Measurements from ENCODE around the gene PDE7B.

Gene PDE7B

GRCh38 chr6:136208783-136209182 lies 357.3 kb downstream of the PDE7B start:
- H4K20me1 ChIP-seq (ENCODE audit: insufficient read depth, low read length, poor library complexity, severe bottlenecking) = no peaks in the 10 kb centered on the region
- H3K4me3 ChIP-seq (ENCODE audit: low read length, poor library complexity, severe bottlenecking) = no peak overlapping the region
- no peak overlapping the region for H3K9ac ChIP-seq (ENCODE audit: low read depth, low read length, poor library complexity, severe bottlenecking)
- H3K36me3 ChIP-seq (ENCODE audit: insufficient read depth, low read length) = no peaks in the 10 kb centered on the region
- H2AFZ ChIP-seq (ENCODE audit: low read length) = no peak overlapping the region
- no peaks in the 10 kb centered on the region for H3K9me3 ChIP-seq (ENCODE audit: insufficient read depth, low read depth, low read length)
- no peaks in the 10 kb centered on the region for H3K79me2 ChIP-seq (ENCODE audit: insufficient read depth, low read length)
- H3K4me1 ChIP-seq (ENCODE audit: insufficient read depth, low read length, poor library complexity, severe bottlenecking) = no peaks in the 10 kb centered on the region
- H3K27me3 ChIP-seq (ENCODE audit: insufficient read depth, low read length, poor library complexity, severe bottlenecking) = no peaks in the 10 kb centered on the region
- TF ChIP-seq EZH2phosphoT487 (IDR thresholded peaks at IDR 0.05; ENCODE audit: borderline replicate concordance) = no peak
- TF ChIP-seq, protein P1, sequence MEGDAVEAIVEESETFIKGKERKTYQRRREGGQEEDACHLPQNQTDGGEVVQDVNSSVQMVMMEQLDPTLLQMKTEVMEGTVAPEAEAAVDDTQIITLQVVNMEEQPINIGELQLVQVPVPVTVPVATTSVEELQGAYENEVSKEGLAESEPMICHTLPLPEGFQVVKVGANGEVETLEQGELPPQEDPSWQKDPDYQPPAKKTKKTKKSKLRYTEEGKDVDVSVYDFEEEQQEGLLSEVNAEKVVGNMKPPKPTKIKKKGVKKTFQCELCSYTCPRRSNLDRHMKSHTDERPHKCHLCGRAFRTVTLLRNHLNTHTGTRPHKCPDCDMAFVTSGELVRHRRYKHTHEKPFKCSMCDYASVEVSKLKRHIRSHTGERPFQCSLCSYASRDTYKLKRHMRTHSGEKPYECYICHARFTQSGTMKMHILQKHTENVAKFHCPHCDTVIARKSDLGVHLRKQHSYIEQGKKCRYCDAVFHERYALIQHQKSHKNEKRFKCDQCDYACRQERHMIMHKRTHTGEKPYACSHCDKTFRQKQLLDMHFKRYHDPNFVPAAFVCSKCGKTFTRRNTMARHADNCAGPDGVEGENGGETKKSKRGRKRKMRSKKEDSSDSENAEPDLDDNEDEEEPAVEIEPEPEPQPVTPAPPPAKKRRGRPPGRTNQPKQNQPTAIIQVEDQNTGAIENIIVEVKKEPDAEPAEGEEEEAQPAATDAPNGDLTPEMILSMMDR (conservative IDR thresholded peaks at IDR 0.05; ENCODE audit: low read length) = peak; percentile 40
- no peak overlapping the region for H3K4me2 ChIP-seq (ENCODE audit: low read depth, low read length, poor library complexity, severe bottlenecking)
- H3K9me2 ChIP-seq (replicated peaks; ENCODE audit: low read depth, low read length) = no peaks in the 10 kb centered on the region
- H3F3A ChIP-seq (ENCODE audit: low read depth) = no peaks in the 10 kb centered on the region

DNA sequence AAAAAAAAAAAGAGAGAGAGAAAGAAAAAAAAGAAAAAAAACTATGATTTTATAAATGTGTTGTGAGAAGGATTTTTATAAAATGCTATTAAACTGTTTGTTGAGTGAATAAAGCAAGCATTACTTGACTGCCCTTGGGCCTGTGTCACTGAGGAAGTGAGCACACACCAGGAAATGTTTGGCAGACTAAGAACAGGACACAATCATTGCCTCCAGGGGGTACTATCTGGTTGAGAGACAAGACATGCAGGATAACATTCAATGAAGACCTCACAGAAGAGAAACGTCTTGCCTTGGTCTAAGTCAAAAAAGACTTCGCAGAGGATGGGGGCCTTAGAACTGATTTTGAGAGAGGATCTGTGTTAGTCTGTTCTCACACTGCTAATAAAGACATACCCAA lies 358.0 kb downstream of the PDE7B start:
- H3K9me3 ChIP-seq (ENCODE audit: insufficient read depth, low read depth, low read length) = no peaks in the 10 kb centered on the region
- no peak overlapping the region for H2AFZ ChIP-seq (ENCODE audit: low read length)

DNA sequence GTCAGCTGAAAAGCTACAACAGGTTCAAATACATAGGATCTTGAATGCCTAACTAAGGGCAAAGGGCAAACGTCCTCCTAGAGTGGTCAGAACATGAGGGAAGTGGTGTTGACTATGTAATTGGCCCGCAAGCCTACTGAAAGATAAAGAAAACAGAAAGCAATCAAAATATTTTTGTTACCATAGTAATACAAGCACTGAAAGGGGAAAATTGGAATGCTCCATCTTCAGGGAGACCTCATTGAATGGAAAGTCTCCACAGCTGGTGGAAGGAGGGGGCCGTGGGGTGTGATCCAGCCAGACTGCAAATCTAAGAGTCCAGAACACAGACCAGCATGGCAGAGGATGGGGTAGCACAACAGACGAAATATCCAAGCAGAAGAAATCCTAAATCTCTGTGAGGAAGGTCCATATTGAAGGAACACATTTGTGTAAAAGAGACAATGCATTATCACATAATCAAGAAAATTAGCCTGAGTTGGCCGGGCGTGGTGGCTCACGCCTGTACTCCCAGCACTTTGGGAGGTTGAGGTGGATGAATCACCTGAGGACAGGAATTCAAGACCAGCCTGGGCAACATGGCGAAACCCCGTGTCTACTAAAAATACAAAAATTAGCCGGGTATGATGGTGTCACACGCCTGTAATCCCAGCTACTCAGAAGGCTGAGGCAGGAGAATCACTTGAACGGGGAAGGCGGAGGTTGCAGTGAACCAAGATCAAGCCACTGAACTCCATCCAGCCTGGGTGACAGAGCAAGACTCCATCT lies 359.1 kb downstream of the PDE7B start:
- no peak overlapping the region for H3K4me2 ChIP-seq (ENCODE audit: low read depth, low read length, poor library complexity, severe bottlenecking)
- H3K36me3 ChIP-seq (ENCODE audit: insufficient read depth, low read length) = no peaks in the 10 kb centered on the region
- TF ChIP-seq, protein P1 (conservative IDR thresholded peaks at IDR 0.05; ENCODE audit: low read length) = no peak
- TF ChIP-seq EZH2phosphoT487 (IDR thresholded peaks at IDR 0.05; ENCODE audit: borderline replicate concordance) = no peak
- no peaks in the 10 kb centered on the region for H3K9me3 ChIP-seq (ENCODE audit: insufficient read depth, low read depth, low read length)
- H3K9ac ChIP-seq (ENCODE audit: low read depth, low read length, poor library complexity, severe bottlenecking) = no peak overlapping the region
- H3K4me3 ChIP-seq (ENCODE audit: low read length, poor library complexity, severe bottlenecking) = no peak overlapping the region
- no peaks in the 10 kb centered on the region for H3K79me2 ChIP-seq (ENCODE audit: insufficient read depth, low read length)
- H2AFZ ChIP-seq (ENCODE audit: low read length) = no peak overlapping the region
- no peaks in the 10 kb centered on the region for H3K4me1 ChIP-seq (ENCODE audit: insufficient read depth, low read length, poor library complexity, severe bottlenecking)
- no peaks in the 10 kb centered on the region for H4K20me1 ChIP-seq (ENCODE audit: insufficient read depth, low read length, poor library complexity, severe bottlenecking)
- no peaks in the 10 kb centered on the region for H3K27me3 ChIP-seq (ENCODE audit: insufficient read depth, low read length, poor library complexity, severe bottlenecking)
- no peaks in the 10 kb centered on the region for H3K9me2 ChIP-seq (replicated peaks; ENCODE audit: low read depth, low read length)
- H3F3A ChIP-seq (ENCODE audit: low read depth) = no peaks in the 10 kb centered on the region

More for the DNA sequence above, 358.0 kb downstream of the PDE7B start:
- Histone ChIP-seq H3K27me3 (ENCODE audit: insufficient read depth, low read length, poor library complexity, severe bottlenecking) (no peaks in the 10 kb centered on the region), H4K20me1 (ENCODE audit: insufficient read depth, low read length, poor library complexity, severe bottlenecking) (no peaks in the 10 kb centered on the region), H3K79me2 (ENCODE audit: insufficient read depth, low read length) (no peaks in the 10 kb centered on the region), H3K4me1 (ENCODE audit: insufficient read depth, low read length, poor library complexity, severe bottlenecking) (no peaks in the 10 kb centered on the region), H3K4me3 (ENCODE audit: low read length, poor library complexity, severe bottlenecking) (no peak overlapping the region), H3K9ac (ENCODE audit: low read depth, low read length, poor library complexity, severe bottlenecking) (no peak overlapping the region), H3F3A (ENCODE audit: low read depth) (no peaks in the 10 kb centered on the region), H3K36me3 (ENCODE audit: insufficient read depth, low read length) (no peaks in the 10 kb centered on the region), H3K9me2 (replicated peaks; ENCODE audit: low read depth, low read length) (no peaks in the 10 kb centered on the region), H3K4me2 (ENCODE audit: low read depth, low read length, poor library complexity, severe bottlenecking) (no peak overlapping the region)
- no peak for TF ChIP-seq EZH2phosphoT487 (IDR thresholded peaks at IDR 0.05; ENCODE audit: borderline replicate concordance)
- TF ChIP-seq, protein P1 (conservative IDR thresholded peaks at IDR 0.05; ENCODE audit: low read length) = no peak
